ENCODE measurements around the gene TET1. TPM values are rescaled to one million over a fixed set of nuclear protein-coding genes. Genes with fewer than 3 reads are reported as not detected.
"Not testable (repeated sequence)": the region's sequence is repeated elsewhere in the genome, so short reads cannot be mapped to it uniquely, and the experiment has no call there.

TET1 gene
- total RNA-seq, 1 donor from 2014 or later, result 2.1 TPM

GRCh38 chr10:68566955-68567354 lies 6.8 kb downstream of the TET1 start:
- no peak for ATAC-seq
- TF ChIP-seq CTCF (IDR thresholded peaks at IDR 0.05), result no peak
- intact Hi-C loops (cut with DNase I), result no loop called here

GRCh38 chr10:68572151-68572550 lies 12.0 kb downstream of the TET1 start:
- Histone ChIP-seq H3K4me1 (no peaks in the 10 kb centered on the region), H3K9me3 (no peaks in the 10 kb centered on the region), H3K36me3 (no peaks in the 10 kb centered on the region), H3K4me3 (no peak overlapping the region), H3K27me3 (no peaks in the 10 kb centered on the region), H3K27ac (no peak overlapping the region)
- no peak for DNase-seq
- ATAC-seq, result no peak
- intact Hi-C loops (cut with DNase I), result no loop called here
- TF ChIP-seq CTCF (IDR thresholded peaks at IDR 0.05), result no peak

More at GRCh38 chr10:68566955-68567354, 6.8 kb downstream of the TET1 start:
- Histone ChIP-seq H3K4me3 (no peak overlapping the region), H3K4me1 (no peaks in the 10 kb centered on the region), H3K9me3 (no peaks in the 10 kb centered on the region), H3K27me3 (peaks cover 7% of the 10 kb centered on the region), H3K27ac (no peak overlapping the region), H3K36me3 (no peaks in the 10 kb centered on the region)
- DNase-seq, result no peak

GRCh38 chr10:68574051-68574450 lies 13.9 kb downstream of the TET1 start:
- Histone ChIP-seq H3K27ac (no peak overlapping the region), H3K36me3 (no peaks in the 10 kb centered on the region), H3K27me3 (no peaks in the 10 kb centered on the region), H3K4me1 (no peaks in the 10 kb centered on the region), H3K4me3 (no peak overlapping the region), H3K9me3 (no peaks in the 10 kb centered on the region)
- intact Hi-C loops (cut with DNase I), result no loop called here
- DNase-seq (no peak), ATAC-seq (no peak)
- TF ChIP-seq CTCF (IDR thresholded peaks at IDR 0.05), result no peak

- H3K27ac ChIP-seq, result no peak overlapping the region
- DNase-seq, result no peak
- no peaks in the 10 kb centered on the region for H3K36me3 ChIP-seq
- no peak for ATAC-seq
- intact Hi-C loops (cut with DNase I), result no loop called here
- H3K4me1 ChIP-seq, result no peaks in the 10 kb centered on the region
- no peaks in the 10 kb centered on the region for H3K9me3 ChIP-seq
- H3K27me3 ChIP-seq, result no peaks in the 10 kb centered on the region
- TF ChIP-seq CTCF (IDR thresholded peaks at IDR 0.05), result no peak
- H3K4me3 ChIP-seq, result no peak overlapping the region
Observed at GRCh38 chr10:68576118-68576517, 16.0 kb downstream of the TET1 start.

- Histone ChIP-seq H3K9me3 (no peaks in the 10 kb centered on the region), H3K27ac (no peak overlapping the region), H3K4me3 (no peak overlapping the region), H3K4me1 (no peaks in the 10 kb centered on the region), H3K36me3 (no peaks in the 10 kb centered on the region), H3K27me3 (no peaks in the 10 kb centered on the region)
- intact Hi-C loops (cut with DNase I), result no loop called here
- no peak for DNase-seq
- TF ChIP-seq CTCF (IDR thresholded peaks at IDR 0.05), result no peak
- no peak for ATAC-seq
Observed at GRCh38 chr10:68578974-68579373, 18.8 kb downstream of the TET1 start.

- ATAC-seq; H3K27ac ChIP-seq; DNase-seq; H3K27me3 ChIP-seq; H3K4me1 ChIP-seq; H3K9me3 ChIP-seq; H3K4me3 ChIP-seq; H3K36me3 ChIP-seq; intact Hi-C loops (cut with DNase I): not testable (repeated sequence)
Observed at GRCh38 chr10:68584187-68584586, 24.1 kb downstream of the TET1 start.

Measured in upper lobe of right lung (tissue), 1 donor.